ENCODE results near the gene USP15. TPM values are rescaled to one million over a fixed set of nuclear protein-coding genes. Genes with fewer than 3 reads are reported as not detected.

USP15 gene
- total RNA-seq, 1 experiment from 2014 or later = 35.3 TPM

- H3K79me2 ChIP-seq (ENCODE audit: insufficient read depth, low read length) = peaks cover 3% of the 10 kb centered on the region; the same call in 1 of the 2 replicates
- no peak overlapping the region for H2BK20ac ChIP-seq (ENCODE audit: low read depth, low read length, poor library complexity, severe bottlenecking)
- no peak overlapping the region for H3K9ac ChIP-seq (ENCODE audit: extremely low read depth, insufficient read length, low read length)
- H4K8ac ChIP-seq (replicated peaks; ENCODE audit: insufficient read length, low read depth, low read length) = no peak overlapping the region
- H3K36me3 Mint-ChIP-seq (ENCODE audit: insufficient read depth in 1 of 3, low read depth in 3 of 3) = no peaks in the 10 kb centered on the region
- no peak overlapping the region for H3K23ac ChIP-seq (ENCODE audit: insufficient read length, low read depth, low read length)
- no CpG with 5 or more reads among the region's 1 CpG for whole genome bisulfite sequencing (ENCODE audit: extremely low coverage, insufficient read length, low lambda C conversion rate)
- no peaks in the 10 kb centered on the region for H4K20me1 ChIP-seq (ENCODE audit: control insufficient read depth, insufficient read depth, insufficient read length)
- no peak overlapping the region for H2BK5ac ChIP-seq (ENCODE audit: insufficient read length, low read length)
- H3K9me3 Mint-ChIP-seq = no peaks in the 10 kb centered on the region
- no peaks in the 10 kb centered on the region for H3K79me1 ChIP-seq (ENCODE audit: insufficient read depth, low read depth, low read length, poor library complexity, severe bottlenecking)
- TF ChIP-seq CTCF (conservative IDR thresholded peaks at IDR 0.05) = no peak
- no peak overlapping the region for H2AFZ ChIP-seq (ENCODE audit: low read length)
- H4K5ac ChIP-seq (ENCODE audit: insufficient read length, low read depth, low read length) = no peak overlapping the region
- no peak overlapping the region for H2AK5ac ChIP-seq (ENCODE audit: insufficient read length, low read length)
- H3K9me3 ChIP-seq (ENCODE audit: control insufficient read depth, low read depth, low read length) = no peaks in the 10 kb centered on the region
- H3K27me3 ChIP-seq (ENCODE audit: insufficient read depth, low read length) = no peaks in the 10 kb centered on the region
- no peak overlapping the region for H2BK15ac ChIP-seq (ENCODE audit: low read depth, low read length)
- no peak overlapping the region for H3K4me2 ChIP-seq (ENCODE audit: insufficient read depth, insufficient read length, low read length)
- no peaks in the 10 kb centered on the region for H3K23me2 ChIP-seq (ENCODE audit: insufficient read length, low read depth, low read length, poor library complexity, severe bottlenecking)
- H3K27ac ChIP-seq (ENCODE audit: insufficient read length, low read depth, low read length) = no peak overlapping the region
- H3K4me1 Mint-ChIP-seq = no peaks in the 10 kb centered on the region
- no peaks in the 10 kb centered on the region for H3K27me3 Mint-ChIP-seq (ENCODE audit: low read depth)
- no peak overlapping the region for H3K4ac ChIP-seq (ENCODE audit: low read depth, low read length)
- H3K4me3 Mint-ChIP-seq = no peak overlapping the region
- no peak overlapping the region for H3K14ac ChIP-seq (ENCODE audit: insufficient read depth, low read length)
- H3K18ac ChIP-seq (ENCODE audit: insufficient read length, low read depth, low read length) = no peak overlapping the region
- H3T11ph ChIP-seq (ENCODE audit: low read length) = no peak overlapping the region
- H4K91ac ChIP-seq (ENCODE audit: insufficient read length, low read depth, low read length) = no peak overlapping the region
- H2BK12ac ChIP-seq (ENCODE audit: insufficient read length, low read depth, low read length) = no peak overlapping the region
- H3K56ac ChIP-seq (ENCODE audit: insufficient read length, low read depth, low read length) = no peak overlapping the region
- no peak overlapping the region for H2BK120ac ChIP-seq (ENCODE audit: low read depth, low read length, poor library complexity, severe bottlenecking)
- no peak overlapping the region for H3K27ac Mint-ChIP-seq
- no peak for DNase-seq
- no peaks in the 10 kb centered on the region for H3K4me1 ChIP-seq (ENCODE audit: insufficient read depth, low read length)
These were observed 10.2 kb downstream of the USP15 start for GRCh38 chr12:62270384-62270783.
